ENCODE measurements around the gene MAP4K2. TPM values are rescaled to one million over a fixed set of nuclear protein-coding genes. Genes with fewer than 3 reads are reported as not detected.
A peak's percentile ranks its signal among the peaks of the same experiment; 100 is the strongest.

MAP4K2 gene
- total and polyA plus RNA-seq, 12 donors: 6.4 to 57.7 (median 19.0) TPM

- 53 to 64% (median 61%) methylated on average over 3 of the region's 3 CpGs for WGBS, 4 donors
- H3K4me1 ChIP-seq (replicated peaks in 1 of 2): peaks cover 21 to 68% of the 10 kb centered on the region in 2 donors
- intact Hi-C loops (cut with DNase I): no loop called here
These were observed 30.6 kb downstream of the MAP4K2 start for GRCh38 chr11:64772303-64773018.

GRCh38 chr11:64771861-64772260, 31.2 kb downstream of the MAP4K2 start:
- TF ChIP-seq CTCF (IDR thresholded peaks at IDR 0.05) (no peak), POLR2A (IDR thresholded peaks at IDR 0.05) (no peak)
- Histone ChIP-seq H3K36me3 (replicated peaks in 1 of 2) (peaks cover 0 to 100% of the 10 kb centered on the region in 2 donors), H3K27ac (peak overlapping the region in 2 of 5 donors; percentile 4 to 22), H3K4me1 (replicated peaks in 1 of 2) (peaks cover 16 to 70% of the 10 kb centered on the region in 2 donors), H3K27me3 (no peaks in the 10 kb centered on the region), H3K9me3 (replicated peaks in 1 of 3) (peaks cover 0 to 4% (median 0%) of the 10 kb centered on the region in 3 donors), H3K4me3 (no peak overlapping the region)
- 50 to 84% (median 81%) methylated on average over 2 of the region's 2 CpGs for WGBS, 4 donors
- DNase-seq: no peak
- intact Hi-C loops (cut with DNase I): no loop called here

More at GRCh38 chr11:64772303-64773018, 30.6 kb downstream of the MAP4K2 start:
- H3K9me3 ChIP-seq (replicated peaks in 1 of 3): peaks cover 0 to 4% (median 0%) of the 10 kb centered on the region in 3 donors
- no peak for DNase-seq
- TF ChIP-seq CTCF (IDR thresholded peaks at IDR 0.05) (no peak), POLR2A (IDR thresholded peaks at IDR 0.05) (no peak)
- H3K27ac ChIP-seq: peak overlapping the region in 1 of 5 donors; percentile 6
- no peak overlapping the region for H3K4me3 ChIP-seq
- H3K36me3 ChIP-seq (replicated peaks in 1 of 2): peaks cover 0 to 96% of the 10 kb centered on the region in 2 donors
- H3K27me3 ChIP-seq: no peaks in the 10 kb centered on the region

GRCh38 chr11:64770120-64770519, 32.9 kb downstream of the MAP4K2 start:
- Histone ChIP-seq H3K9me3 (replicated peaks in 1 of 3) (peaks cover 0 to 4% (median 0%) of the 10 kb centered on the region in 3 donors), H3K36me3 (replicated peaks in 1 of 2) (peaks cover 0 to 100% of the 10 kb centered on the region in 2 donors), H3K4me1 (replicated peaks in 1 of 2) (peaks cover 11 to 56% of the 10 kb centered on the region in 2 donors), H3K4me3 (no peak overlapping the region), H3K27me3 (no peaks in the 10 kb centered on the region), H3K27ac (no peak overlapping the region)
- intact Hi-C loops (cut with DNase I): no loop called here
- no peak for TF ChIP-seq POLR2A (IDR thresholded peaks at IDR 0.05)
- no peak for TF ChIP-seq CTCF (IDR thresholded peaks at IDR 0.05)
- 83 to 90% (median 90%) methylated on average over 8 to 12 of the region's 12 CpGs for WGBS, 4 donors
- DNase-seq: peak in 1 of 7 donors; percentile 21

- 82 to 91% (median 86%) methylated on average over 6 of the region's 6 CpGs for WGBS, 4 donors
- H3K4me1 ChIP-seq (replicated peaks in 1 of 2): peaks cover 9 to 56% of the 10 kb centered on the region in 2 donors
- peak in 1 of 7 donors; percentile 10 for DNase-seq
- no peak overlapping the region for H3K27ac ChIP-seq
- H3K9me3 ChIP-seq (replicated peaks in 1 of 3): peaks cover 0 to 4% (median 0%) of the 10 kb centered on the region in 3 donors
- H3K4me3 ChIP-seq: no peak overlapping the region
- TF ChIP-seq CTCF (IDR thresholded peaks at IDR 0.05) (no peak), POLR2A (IDR thresholded peaks at IDR 0.05) (no peak)
- intact Hi-C loops (cut with DNase I): no loop called here
- H3K27me3 ChIP-seq: no peaks in the 10 kb centered on the region
- H3K36me3 ChIP-seq (replicated peaks in 1 of 2): peaks cover 0 to 100% of the 10 kb centered on the region in 2 donors
These were observed 33.7 kb downstream of the MAP4K2 start for GRCh38 chr11:64769283-64769682.
